A549 (cell line): ENCODE results near the gene MMP25.

Experiments
- BHLHE40 ChIP-seq: IDR thresholded peaks from 2 replicates; pipeline ENCODE4 v1.6.1; 2012; ENCODE audit warnings: low read depth, low read length, inconsistent platforms
- CEBPB ChIP-seq, 2 experiments: fragments of >200 bp in 1 of 2; sonication (Bioruptor Twin) in 1 of 2; formaldehyde crosslinking in 1 of 2; IDR thresholded peaks; 2 replicates each; pipeline ENCODE4 v1.6.1; 2012 to 2016
- CTCF ChIP-seq: fragments of >200 bp; sonication (Bioruptor Twin); formaldehyde crosslinking; IDR thresholded peaks from 3 replicates; pipeline ENCODE4 v1.5.1; 2016
- EHF ChIP-seq: fragments of 250-450 bp; sonication (Bioruptor Pico); IDR thresholded peaks from 2 replicates; pipeline ENCODE4 v1.5.0; 2020; ENCODE audit warnings: mild to moderate bottlenecking
- JUNB ChIP-seq: fragments of >200 bp; sonication (Bioruptor Twin); formaldehyde crosslinking; IDR thresholded peaks from 2 replicates; pipeline ENCODE4 v1.6.1; 2016
- KDM1A ChIP-seq: fragments of 200-600 bp; sonication (generic); IDR thresholded peaks from 2 replicates; pipeline ENCODE4 v1.6.1; 2016; ENCODE audit warnings: low read depth, mild to moderate bottlenecking
- MAX ChIP-seq: IDR thresholded peaks from 2 replicates; pipeline ENCODE4 v1.6.1; 2012
- MYC ChIP-seq: IDR thresholded peaks from 2 replicates; pipeline ENCODE4 v1.6.1; 2012; ENCODE audit warnings: mild to moderate bottlenecking, inconsistent platforms, low read length, improper control_type of control experiment, borderline replicate concordance
- NFE2L2 ChIP-seq: fragments of 150-350 bp; conservative IDR thresholded peaks from 2 replicates; pipeline ENCODE4 v1.6.1; 2014; ENCODE audit warnings: low read length
- RAD21 ChIP-seq, 2 experiments: fragments of >200 bp in 1 of 2; sonication (Bioruptor Twin) in 1 of 2; formaldehyde crosslinking in 1 of 2; IDR thresholded peaks in 1 of 2; conservative IDR thresholded peaks in 1 of 2; 2 replicates in 1 of 2; 3 replicates in 1 of 2; pipeline ENCODE4 v1.6.1; 2012 to 2018; ENCODE audit warnings: inconsistent platforms in 1 of 2

GRCh38 chr16:3029491-3030221 is 16.7 kb upstream of the MMP25 start:
- TF ChIP-seq EHF (no peak), BHLHE40 (no peak), CEBPB (IDR thresholded peaks at IDR 0.05) (no peak), CTCF (no peak), MYC (no peak), NFE2L2 (no peak), JUNB (no peak), MAX (no peak), KDM1A (no peak), RAD21 (conservative IDR thresholded peaks at IDR 0.05 in 1 of 2, IDR thresholded peaks at IDR 0.05 in 1 of 2) (no peak)
